Keratinocyte (primary cell): Measurements from ENCODE around the gene RGS3.

Experiments
- EZH2 ChIP-seq: IDR thresholded peaks from one replicate; pipeline ENCODE4 v1.6.1; 2012; ENCODE audit warnings: inconsistent platforms, mild to moderate bottlenecking, low read length, moderate library complexity
- TF ChIP-seq, protein P1 (sequence below), 3 experiments: IDR thresholded peaks in 1 of 3; conservative IDR thresholded peaks in 1 of 3; optimal IDR thresholded peaks in 1 of 3; 2 replicates in 2 of 3; 3 replicates in 1 of 3; pipeline versions ENCODE3 to v1.5.1; 2011; ENCODE audit warnings: low read length in 3 of 3, mild to moderate bottlenecking in 3 of 3, moderate library complexity in 2 of 3, control low read depth in 1 of 3, inconsistent platforms in 1 of 3; ENCODE audit not compliant: insufficient read depth in 2 of 3; ENCODE audit errors: extremely low read depth in 1 of 3

DNA sequence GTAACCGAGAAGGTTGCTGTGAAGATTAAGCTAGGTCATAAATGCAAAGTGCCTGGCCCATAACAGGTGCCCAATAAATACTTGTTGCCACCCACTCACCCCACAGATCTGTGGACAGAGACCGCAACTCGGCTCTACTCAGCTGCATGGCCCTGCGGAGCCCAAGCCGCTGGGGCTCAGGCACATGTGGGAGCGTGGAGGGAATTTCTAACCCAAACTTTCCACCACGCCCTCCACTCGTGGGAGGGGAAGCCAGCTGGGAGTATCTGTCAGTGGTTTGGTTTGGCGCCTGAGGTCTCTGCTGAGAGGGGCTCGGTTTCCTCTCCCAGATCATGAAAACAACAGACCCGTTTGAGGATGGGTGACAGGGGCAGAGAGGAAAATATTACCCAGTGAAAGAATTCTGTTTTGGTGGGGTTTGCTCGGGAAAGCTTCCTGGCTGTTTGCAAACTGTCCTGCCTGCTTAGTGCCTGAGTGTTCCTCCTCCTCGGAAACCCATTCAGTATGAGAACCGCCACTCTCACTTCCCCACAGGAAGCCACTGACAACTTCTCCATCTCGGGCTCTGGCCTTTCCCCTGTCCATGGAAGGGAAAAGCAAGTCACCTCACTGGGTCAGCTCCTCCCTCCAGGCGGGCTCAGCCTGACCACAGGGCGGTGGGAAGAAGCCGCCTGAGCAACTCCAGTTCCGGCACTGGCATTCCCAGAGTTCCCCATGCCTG is 60.1 kb downstream of the RGS3 start:
- TF ChIP-seq, protein P1, sequence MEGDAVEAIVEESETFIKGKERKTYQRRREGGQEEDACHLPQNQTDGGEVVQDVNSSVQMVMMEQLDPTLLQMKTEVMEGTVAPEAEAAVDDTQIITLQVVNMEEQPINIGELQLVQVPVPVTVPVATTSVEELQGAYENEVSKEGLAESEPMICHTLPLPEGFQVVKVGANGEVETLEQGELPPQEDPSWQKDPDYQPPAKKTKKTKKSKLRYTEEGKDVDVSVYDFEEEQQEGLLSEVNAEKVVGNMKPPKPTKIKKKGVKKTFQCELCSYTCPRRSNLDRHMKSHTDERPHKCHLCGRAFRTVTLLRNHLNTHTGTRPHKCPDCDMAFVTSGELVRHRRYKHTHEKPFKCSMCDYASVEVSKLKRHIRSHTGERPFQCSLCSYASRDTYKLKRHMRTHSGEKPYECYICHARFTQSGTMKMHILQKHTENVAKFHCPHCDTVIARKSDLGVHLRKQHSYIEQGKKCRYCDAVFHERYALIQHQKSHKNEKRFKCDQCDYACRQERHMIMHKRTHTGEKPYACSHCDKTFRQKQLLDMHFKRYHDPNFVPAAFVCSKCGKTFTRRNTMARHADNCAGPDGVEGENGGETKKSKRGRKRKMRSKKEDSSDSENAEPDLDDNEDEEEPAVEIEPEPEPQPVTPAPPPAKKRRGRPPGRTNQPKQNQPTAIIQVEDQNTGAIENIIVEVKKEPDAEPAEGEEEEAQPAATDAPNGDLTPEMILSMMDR (optimal IDR thresholded peaks at IDR 0.05 in 1 of 3, IDR thresholded peaks at IDR 0.05 in 1 of 3, conservative IDR thresholded peaks at IDR 0.05 in 1 of 3; ENCODE audit: extremely low read depth in 1 of 3, insufficient read depth in 2 of 3, low read length in 3 of 3): no peak
- no peak for TF ChIP-seq EZH2
